PFSK-1 (cell line): ENCODE measurements around the gene AGPAT3.
A peak's percentile ranks its signal among the peaks of the same experiment; 100 is the strongest.

Source experiments
- POLR2AphosphoS5 ChIP-seq: IDR thresholded peaks from 2 replicates; pipeline ENCODE4 v1.6.1; 2012; ENCODE audit warnings: low read depth, mild to moderate bottlenecking, control low read depth, low read length, moderate library complexity
- SIN3A ChIP-seq: IDR thresholded peaks from 2 replicates; pipeline ENCODE4 v1.6.1; 2012; ENCODE audit warnings: mild to moderate bottlenecking, low read length, moderate library complexity, borderline replicate concordance; ENCODE audit not compliant: insufficient read depth

GRCh38 chr21:44012474-44013379 lies 147.7 kb downstream of the AGPAT3 start:
- TF ChIP-seq SIN3A (0 out of 2 replicates have a peak, but pooled peaks have one; percentile 31), POLR2AphosphoS5 (no peak)
